Lung (tissue), 12 donors: ENCODE data around the gene LRRC56. TPM values are rescaled to one million over a fixed set of nuclear protein-coding genes. Genes with fewer than 3 reads are reported as not detected.

Experiments
- ATAC-seq: fragments of 200-7000 bp; cut with Tn5 transposase; one replicate; pipeline ENCODE4 v1.9.1; 2020; ENCODE audit warnings: moderate number of reproducible peaks; ENCODE audit not compliant: insufficient read depth, low FRiP score
- DNase-seq, 3 donors: peaks; one replicate each; pipeline ENCODE4 v3.0.0-alpha.2; 2013 to 2017
- H3K27ac ChIP-seq, 2 donors: one replicate each; pipeline ENCODE4 v1.5.1; 2013; ENCODE audit warnings: mild to moderate bottlenecking in 2 of 2, moderate library complexity in 2 of 2, control low read depth in 1 of 2, inconsistent platforms in 1 of 2, low read depth in 1 of 2, low read length in 1 of 2
- H3K27me3 ChIP-seq, 3 donors: one replicate each; pipeline ENCODE4 v1.5.1; 2013; ENCODE audit warnings: low read length in 2 of 3; ENCODE audit not compliant: control insufficient read depth in 3 of 3, insufficient read depth in 3 of 3
- H3K36me3 ChIP-seq, 4 donors: one replicate each; pipeline ENCODE4 v1.5.1; 2013; ENCODE audit warnings: low read length in 4 of 4, mild to moderate bottlenecking in 1 of 4, moderate library complexity in 1 of 4; ENCODE audit not compliant: control insufficient read depth in 4 of 4, insufficient read depth in 4 of 4
- H3K4me1 ChIP-seq, 5 donors: one replicate each; pipeline ENCODE4 v1.5.1; 2013; ENCODE audit warnings: low read length in 5 of 5, mild to moderate bottlenecking in 2 of 5, moderate library complexity in 1 of 5; ENCODE audit not compliant: control insufficient read depth in 5 of 5, insufficient read depth in 5 of 5
- H3K4me3 ChIP-seq: one replicate; pipeline ENCODE4 v1.5.1; 2013; ENCODE audit warnings: mild to moderate bottlenecking, control low read depth, moderate library complexity
- H3K9ac ChIP-seq, 2 donors: one replicate each; pipeline ENCODE4 v1.5.1; 2013; ENCODE audit warnings: low read length in 2 of 2, control low read depth in 1 of 2; ENCODE audit not compliant: insufficient read depth in 1 of 2
- H3K9me3 ChIP-seq, 4 donors: one replicate each; pipeline ENCODE4 v1.5.1; 2013; ENCODE audit warnings: low read length in 3 of 4, mild to moderate bottlenecking in 1 of 4, moderate library complexity in 1 of 4; ENCODE audit not compliant: control insufficient read depth in 4 of 4, insufficient read depth in 3 of 4
- CTCF ChIP-seq: IDR thresholded peaks from 2 replicates; pipeline ENCODE4 v1.5.1; 2012; ENCODE audit warnings: mild to moderate bottlenecking; ENCODE audit errors: control extremely low read depth, extremely low read depth
- WGBS, 2 donors: extraction: QIAGEN DNeasy Blood & Tissue Kit; methylation state at CpG; one replicate each; pipeline ENCODE4 v1.1.7; 2013; 5-methylcytosine and 5-hydroxymethylcytosine counted together
- polyA plus RNA-seq, 2 donors: library from polyadenylated mRNA; stranded (reverse); fragments of 200-250 nt; gene quantifications; one replicate each; pipeline ENCODE4 v1.2.1, GENCODE V29; 2013
- total RNA-seq, 2 donors: library from RNA; depleted of rRNA in 1 of 2; stranded (reverse); fragments of >200 nt in 1 of 2; gene quantifications; one replicate each; pipeline ENCODE4 v1.2.1, GENCODE V29; 2014 to 2021
- donor health status: control.
- donor health status: control.
- donor health status: Bipolar disorder and iron deficiency.
- donor health status: healthy.
- donor health status: DM: yes; HTN: yes; CAD: no.

The LRRC56 gene
- total and polyA plus RNA-seq, 4 donors = 3.4 to 11.7 (median 4.7) TPM

GRCh38 chr11:557328-558132 is 20.2 kb downstream of the LRRC56 start:
- peaks cover 0 to 37% (median 12%) of the 10 kb centered on the region in 3 donors for H3K27me3 ChIP-seq
- H3K27ac ChIP-seq = no peak overlapping the region
- no peaks in the 10 kb centered on the region for H3K9me3 ChIP-seq
- peaks cover 0 to 10% (median 6%) of the 10 kb centered on the region in 5 donors for H3K4me1 ChIP-seq
- DNase-seq (no peak), ATAC-seq (no peak)
- 87 to 90% methylated on average over 24 of the region's 24 CpGs for WGBS, 2 donors
- peaks cover 0 to 4% (median 0%) of the 10 kb centered on the region in 4 donors for H3K36me3 ChIP-seq
- no peak overlapping the region for H3K4me3 ChIP-seq
- TF ChIP-seq CTCF = no peak
- no peak overlapping the region for H3K9ac ChIP-seq

GRCh38 chr11:558503-558902 is 21.2 kb downstream of the LRRC56 start:
- ATAC-seq (no peak), DNase-seq (no peak)
- H3K9me3 ChIP-seq = no peaks in the 10 kb centered on the region
- no peak overlapping the region for H3K27ac ChIP-seq
- H3K36me3 ChIP-seq = peaks cover 0 to 8% (median 0%) of the 10 kb centered on the region in 4 donors
- peaks cover 0 to 37% (median 12%) of the 10 kb centered on the region in 3 donors for H3K27me3 ChIP-seq
- peaks cover 0 to 13% (median 7%) of the 10 kb centered on the region in 5 donors for H3K4me1 ChIP-seq
- no peak for TF ChIP-seq CTCF
- 86 to 89% methylated on average over 20 of the region's 20 CpGs for WGBS, 2 donors
- no peak overlapping the region for H3K4me3 ChIP-seq
- H3K9ac ChIP-seq = no peak overlapping the region

- Histone ChIP-seq H3K27ac (peak overlapping the region in 1 of 2 donors; percentile 30), H3K9me3 (no peaks in the 10 kb centered on the region), H3K27me3 (peaks cover 0 to 34% (median 12%) of the 10 kb centered on the region in 3 donors), H3K36me3 (peaks cover 0 to 13% (median 0%) of the 10 kb centered on the region in 4 donors), H3K9ac (no peak overlapping the region), H3K4me3 (no peak overlapping the region), H3K4me1 (peaks cover 0 to 19% (median 7%) of the 10 kb centered on the region in 5 donors)
- ATAC-seq = no peak
- WGBS, 2 donors = 85 to 88% methylated on average over 15 of the region's 15 CpGs
- no peak for DNase-seq
- no peak for TF ChIP-seq CTCF
Observed at GRCh38 chr11:559020-559620, 21.8 kb downstream of the LRRC56 start.
